HCT116 (cell line): ENCODE results near the gene KRTAP10-8. TPM values are rescaled to one million over a fixed set of nuclear protein-coding genes. Genes with fewer than 3 reads are reported as not detected.

Experiments
- ATAC-seq: fragments of 200-7000 bp; cut with Tn5 transposase; 2 replicates; pipeline ENCODE4 v1.9.1; 2020; ENCODE audit warnings: mild to moderate bottlenecking, moderate library complexity
- BruUV-seq: library from RNA; stranded (reverse); fragments of 400-500 nt; replicated peaks from 2 replicates; lab custom pipeline; 2021; lab: Mats Ljungman, UMichigan
- CTCF ChIA-PET: fragments of 300-600 bp; sonication (Branson Sonifier 250); formaldehyde crosslinking; loops from one replicate; lab custom pipeline; 2021; ENCODE audit warnings: antibody characterized with exemption; lab: Charles Lee
- POLR2A ChIA-PET: fragments of 300-600, 350-600 bp; sonication (Branson Sonifier 250); formaldehyde crosslinking; loops from one replicate; lab custom pipeline; 2021; ENCODE audit warnings: antibody characterized with exemption; lab: Charles Lee
- RAD21 ChIA-PET, 2 experiments: fragments of 300-600 bp; sonication (Branson Sonifier 250); formaldehyde crosslinking; loops; one replicate each; lab custom pipeline; 2023; ENCODE audit warnings: low total read pairs in 2 of 2; ENCODE audit not compliant: uncharacterized antibody in 2 of 2, unreplicated experiment in 2 of 2, low non-redundant PET in 1 of 2; lab: Charles Lee
- DNase-seq: peaks from one replicate; pipeline ENCODE4 v3.0.0-alpha.2; 2010; ENCODE audit warnings: low read depth, low spot score
- H2AFZ ChIP-seq: fragments of 200-600 bp; shearing (Covaris generic), sonication (generic); 2 replicates; pipeline ENCODE4 v1.6.1; 2017; ENCODE audit warnings: low read depth, mixed run types, mixed read lengths, antibody characterized with exemption, low read length; ENCODE audit not compliant: poor library complexity, severe bottlenecking
- H3K27ac ChIP-seq: 2 replicates; pipeline ENCODE4 v1.5.1; 2012; ENCODE audit warnings: low read depth, low read length
- H3K27me3 ChIP-seq: fragments of 200-600 bp; sonication (generic); 2 replicates; pipeline ENCODE4 v1.6.1; 2016; ENCODE audit warnings: mixed run types, low read length, mixed read lengths; ENCODE audit not compliant: insufficient read depth
- H3K36me3 ChIP-seq, 2 experiments: fragments of 200-500 bp in 1 of 2; fragments of 200-600 bp in 1 of 2; sonication (Bioruptor generic) in 1 of 2; sonication (generic) in 1 of 2; 2 replicates each; pipeline versions ENCODE4 v1.5.1 to v1.6.1; 2014 to 2016; ENCODE audit warnings: low read length in 2 of 2, inconsistent platforms in 1 of 2, mixed read lengths in 1 of 2, mixed run types in 1 of 2; ENCODE audit not compliant: insufficient read depth in 2 of 2, control insufficient read depth in 1 of 2
- H3K4me1 ChIP-seq, 2 experiments: fragments of 200-600 bp in 1 of 2; sonication (generic) in 1 of 2; 2 replicates each; pipeline versions ENCODE4 v1.5.1 to v1.6.1; 2012 to 2017; ENCODE audit warnings: low read length in 2 of 2, inconsistent platforms in 1 of 2, mild to moderate bottlenecking in 1 of 2, mixed read lengths in 1 of 2, mixed run types in 1 of 2, moderate library complexity in 1 of 2; ENCODE audit not compliant: insufficient read depth in 2 of 2, control insufficient read depth in 1 of 2
- H3K4me2 ChIP-seq: fragments of 200-600 bp; sonication (generic); 2 replicates; pipeline ENCODE4 v1.6.1; 2017; ENCODE audit warnings: mixed run types, low read length, mixed read lengths
- H3K4me3 ChIP-seq, 2 experiments: fragments of 200-600 bp in 1 of 2; sonication (generic) in 1 of 2; replicated peaks in 1 of 2; 2 replicates each; pipeline ENCODE4 v1.5.1; 2011 to 2016; ENCODE audit warnings: low read length in 2 of 2, control low read depth in 1 of 2, low read depth in 1 of 2, mild to moderate bottlenecking in 1 of 2, mixed read lengths in 1 of 2, mixed run types in 1 of 2
- H3K79me2 ChIP-seq: fragments of 200-600 bp; sonication (generic); 2 replicates; pipeline ENCODE4 v1.6.1; 2017; ENCODE audit warnings: mild to moderate bottlenecking, mixed run types, low read length, moderate library complexity, mixed read lengths; ENCODE audit not compliant: insufficient read depth
- H3K9ac ChIP-seq: fragments of 200-600 bp; sonication (generic); 2 replicates; pipeline ENCODE4 v1.6.1; 2016; ENCODE audit warnings: low read length, mixed read lengths
- H3K9me2 ChIP-seq: fragments of 200-600 bp; sonication (generic), shearing (Covaris generic); 2 replicates; pipeline ENCODE4 v1.6.1; 2017; ENCODE audit warnings: mixed run types, mild to moderate bottlenecking, moderate library complexity; ENCODE audit not compliant: insufficient read depth
- H3K9me3 ChIP-seq, 2 experiments: fragments of 200-500 bp in 1 of 2; fragments of 200-600 bp in 1 of 2; sonication (Bioruptor generic) in 1 of 2; sonication (generic) in 1 of 2; 2 replicates each; pipeline ENCODE4 v1.6.1; 2014 to 2017; ENCODE audit warnings: low read length in 2 of 2, mixed read lengths in 2 of 2, inconsistent platforms in 1 of 2, low read depth in 1 of 2, mild to moderate bottlenecking in 1 of 2, mixed run types in 1 of 2, moderate library complexity in 1 of 2; ENCODE audit not compliant: control insufficient read depth in 1 of 2, insufficient read depth in 1 of 2
- H4K20me1 ChIP-seq: fragments of 200-600 bp; sonication (generic), shearing (Covaris generic); 2 replicates; pipeline ENCODE4 v1.6.1; 2017; ENCODE audit warnings: mixed run types, mild to moderate bottlenecking, moderate library complexity; ENCODE audit not compliant: insufficient read depth
- ATF3 ChIP-seq: IDR thresholded peaks from 2 replicates; pipeline ENCODE4 v1.6.1; 2012
- CBX3 ChIP-seq: IDR thresholded peaks from 2 replicates; pipeline ENCODE4 v1.6.1; 2012; ENCODE audit warnings: low read depth
- CTCF ChIP-seq, 3 experiments: fragments of 200-600 bp in 1 of 3; sonication (generic) in 1 of 3; IDR thresholded peaks in 2 of 3; conservative IDR thresholded peaks in 1 of 3; 2 replicates each; pipeline ENCODE4 v1.5.1; 2012 to 2017; ENCODE audit warnings: low read depth in 2 of 3, low read length in 2 of 3, antibody characterized with exemption in 1 of 3, borderline replicate concordance in 1 of 3, control low read depth in 1 of 3, mild to moderate bottlenecking in 1 of 3, mixed read lengths in 1 of 3, mixed run types in 1 of 3, moderate library complexity in 1 of 3; ENCODE audit not compliant: insufficient read depth in 1 of 3
- EGR1 ChIP-seq: IDR thresholded peaks from 2 replicates; pipeline ENCODE4 v1.6.1; 2012; ENCODE audit warnings: low read depth
- ELF1 ChIP-seq: IDR thresholded peaks from 2 replicates; pipeline ENCODE4 v1.6.1; 2012; ENCODE audit warnings: low read depth, borderline replicate concordance
- EZH2 ChIP-seq: fragments of 200-600 bp; sonication (generic); IDR thresholded peaks from 2 replicates; pipeline ENCODE4 v1.6.1; 2017; ENCODE audit warnings: antibody characterized with exemption, mixed run types
- EZH2phosphoT487 ChIP-seq: fragments of 200-600 bp; IDR thresholded peaks from 2 replicates; pipeline ENCODE4 v1.6.1; 2018; ENCODE audit warnings: antibody characterized with exemption, borderline replicate concordance
- FOSL1 ChIP-seq: IDR thresholded peaks from 2 replicates; pipeline ENCODE4 v1.6.1; 2012; ENCODE audit warnings: low read depth
- JUND ChIP-seq: IDR thresholded peaks from 2 replicates; pipeline ENCODE4 v1.6.1; 2012
- MAX ChIP-seq: IDR thresholded peaks from 2 replicates; pipeline ENCODE4 v1.6.1; 2012
- POLR2AphosphoS5 ChIP-seq: IDR thresholded peaks from 2 replicates; pipeline ENCODE4 v1.6.1; 2011; ENCODE audit warnings: mild to moderate bottlenecking, low read depth, low read length, moderate library complexity
- RAD21 ChIP-seq: IDR thresholded peaks from 2 replicates; pipeline ENCODE4 v1.6.1; 2012; ENCODE audit warnings: low read depth, mild to moderate bottlenecking
- REST ChIP-seq: IDR thresholded peaks from 2 replicates; pipeline ENCODE4 v1.6.1; 2012; ENCODE audit warnings: low read depth
- SIN3A ChIP-seq: IDR thresholded peaks from 2 replicates; pipeline ENCODE4 v1.6.1; 2012; ENCODE audit warnings: low read depth
- SP1 ChIP-seq: IDR thresholded peaks from 2 replicates; pipeline ENCODE4 v1.6.1; 2012; ENCODE audit warnings: low read depth
- SRF ChIP-seq: IDR thresholded peaks from 2 replicates; pipeline ENCODE4 v1.6.1; 2012; ENCODE audit warnings: low read depth
- TCF7L2 ChIP-seq: IDR thresholded peaks from 2 replicates; pipeline ENCODE4 v1.7.0; 2011; ENCODE audit warnings: borderline replicate concordance, inconsistent platforms; ENCODE audit not compliant: insufficient read depth, insufficient read length; ENCODE audit errors: extremely low read depth
- YY1 ChIP-seq: IDR thresholded peaks from 2 replicates; pipeline ENCODE4 v1.6.1; 2011; ENCODE audit warnings: low read length, low read depth, moderate library complexity, mild to moderate bottlenecking; ENCODE audit not compliant: insufficient replicate concordance; ENCODE audit errors: extremely low read depth
- ZBTB33 ChIP-seq: IDR thresholded peaks from 2 replicates; pipeline ENCODE4 v1.6.1; 2011; ENCODE audit warnings: mild to moderate bottlenecking, low read length, moderate library complexity; ENCODE audit not compliant: insufficient replicate concordance; ENCODE audit errors: extremely low read depth
- ZFX ChIP-seq: fragments of 450-650 bp; IDR thresholded peaks from 2 replicates; pipeline ENCODE4 v1.6.1; 2017
- intact Hi-C: fragments of 100-400 bp; cut with micrococcal nuclease; formaldehyde crosslinking; loops from 2 replicates; pipeline ENCODE4 v1.10.0; 2022
- total RNA-seq: library from RNA; stranded (reverse); gene quantifications from one replicate; pipeline ENCODE4 v1.2.1, GENCODE V29; 2021; ENCODE audit not compliant: unreplicated experiment

The KRTAP10-8 gene
- total RNA-seq, 1 experiment from 2014 or later, result not detected

GRCh38 chr21:44614161-44614631, 2.3 kb downstream of the KRTAP10-8 start:
- H3K27me3 ChIP-seq, result no peaks in the 10 kb centered on the region
- BruUV-seq, result no TSS peak

More at GRCh38 chr21:44614161-44614631, 2.3 kb downstream of the KRTAP10-8 start:
- no peaks in the 10 kb centered on the region for H3K9me2 ChIP-seq
- no peak overlapping the region for H3K27ac ChIP-seq
- POLR2A ChIA-PET, result no interaction called here
- H3K9me3 ChIP-seq, result peaks cover 3 to 5% of the 10 kb centered on the region in 2 experiments; a peak in 2 of 4 replicates
- H3K4me3 ChIP-seq, result no peak overlapping the region
- no peaks in the 10 kb centered on the region for H4K20me1 ChIP-seq
- no peaks in the 10 kb centered on the region for H3K79me2 ChIP-seq
- no peaks in the 10 kb centered on the region for H3K36me3 ChIP-seq
- no peak overlapping the region for H3K9ac ChIP-seq
- H3K4me2 ChIP-seq, result no peak overlapping the region
- no peaks in the 10 kb centered on the region for H3K4me1 ChIP-seq
- RAD21 ChIA-PET, result no interaction called here
- CTCF ChIA-PET, result no interaction called here
- DNase-seq (no peak), ATAC-seq (no peak)
- H2AFZ ChIP-seq, result no peak overlapping the region
- intact Hi-C loops, result no loop called here
- no peak for TF ChIP-seq CTCF (IDR thresholded peaks at IDR 0.05 in 2 of 3, conservative IDR thresholded peaks at IDR 0.05 in 1 of 3; ENCODE audit: borderline replicate concordance in 1 of 3, insufficient read depth in 1 of 3, low read depth in 2 of 3, low read length in 2 of 3)
- TF ChIP-seq MAX, result no peak
- TF ChIP-seq EZH2, result no peak
- no peak for TF ChIP-seq FOSL1
- no peak for TF ChIP-seq JUND
- no peak for TF ChIP-seq EZH2phosphoT487
- TF ChIP-seq REST, result no peak
- no peak for TF ChIP-seq ZFX
- no peak for TF ChIP-seq YY1
- TF ChIP-seq ELF1, result no peak
- no peak for TF ChIP-seq RAD21
- TF ChIP-seq POLR2AphosphoS5, result no peak
- no peak for TF ChIP-seq TCF7L2
- no peak for TF ChIP-seq CBX3
- TF ChIP-seq ATF3, result no peak
- TF ChIP-seq SP1, result no peak
- no peak for TF ChIP-seq SIN3A
- TF ChIP-seq SRF, result no peak
- no peak for TF ChIP-seq ZBTB33
- no peak for TF ChIP-seq EGR1
